ENCODE measurements around the gene DAB1. TPM values are rescaled to one million over a fixed set of nuclear protein-coding genes. Genes with fewer than 3 reads are reported as not detected.

DAB1 gene
- total RNA-seq, 1 donor, result under 0.01 TPM

GRCh38 chr1:57281324-57281723 is 142.5 kb downstream of the DAB1 start:
- DNase-seq (ENCODE audit: low read depth in 2 of 3, low spot score in 2 of 3), result no peak

- no peak for DNase-seq (ENCODE audit: low read depth in 2 of 3, low spot score in 2 of 3)
Measured at GRCh38 chr1:57279909-57280666, 143.8 kb downstream of the DAB1 start.

- DNase-seq (ENCODE audit: low read depth in 2 of 3, low spot score in 2 of 3), result no peak
Measured at GRCh38 chr1:57278558-57278957, 145.3 kb downstream of the DAB1 start.

- no peak for DNase-seq (ENCODE audit: low read depth in 2 of 3, low spot score in 2 of 3)
Measured at GRCh38 chr1:57277681-57278080, 146.2 kb downstream of the DAB1 start.

GRCh38 chr1:57276918-57277317 is 146.9 kb downstream of the DAB1 start:
- no peak for DNase-seq (ENCODE audit: low read depth in 2 of 3, low spot score in 2 of 3)

GRCh38 chr1:57272601-57273000 is 151.3 kb downstream of the DAB1 start:
- no peak for DNase-seq (ENCODE audit: low read depth in 2 of 3, low spot score in 2 of 3)

GRCh38 chr1:57272150-57272549 is 151.7 kb downstream of the DAB1 start:
- DNase-seq (ENCODE audit: low read depth in 2 of 3, low spot score in 2 of 3), result no peak

GRCh38 chr1:57270927-57271698 is 152.7 kb downstream of the DAB1 start:
- no peak for DNase-seq (ENCODE audit: low read depth in 2 of 3, low spot score in 2 of 3)

GRCh38 chr1:57269630-57270225 is 154.1 kb downstream of the DAB1 start:
- DNase-seq (ENCODE audit: low read depth in 2 of 3, low spot score in 2 of 3), result no peak

- DNase-seq (ENCODE audit: low read depth in 2 of 3, low spot score in 2 of 3), result no peak
Measured at GRCh38 chr1:57265104-57265503, 158.8 kb downstream of the DAB1 start.

GRCh38 chr1:57262472-57262871 is 161.4 kb downstream of the DAB1 start:
- DNase-seq (ENCODE audit: low read depth in 2 of 3, low spot score in 2 of 3), result no peak

GRCh38 chr1:57258557-57259325 is 165.1 kb downstream of the DAB1 start:
- DNase-seq (ENCODE audit: low read depth in 2 of 3, low spot score in 2 of 3), result no peak

GRCh38 chr1:57255945-57256344 is 167.9 kb downstream of the DAB1 start:
- DNase-seq (ENCODE audit: low read depth in 2 of 3, low spot score in 2 of 3), result no peak

- DNase-seq (ENCODE audit: low read depth in 2 of 3, low spot score in 2 of 3), result no peak
Measured at GRCh38 chr1:57254022-57254421, 169.8 kb downstream of the DAB1 start.

- DNase-seq (ENCODE audit: low read depth in 2 of 3, low spot score in 2 of 3), result no peak
Measured at GRCh38 chr1:57252597-57253294, 171.1 kb downstream of the DAB1 start.

GRCh38 chr1:57250021-57250420 is 173.8 kb downstream of the DAB1 start:
- no peak for DNase-seq (ENCODE audit: low read depth in 2 of 3, low spot score in 2 of 3)

GRCh38 chr1:57249511-57249910 is 174.3 kb downstream of the DAB1 start:
- DNase-seq (ENCODE audit: low read depth in 2 of 3, low spot score in 2 of 3), result no peak

GRCh38 chr1:57248830-57249229 is 175.0 kb downstream of the DAB1 start:
- DNase-seq (ENCODE audit: low read depth in 2 of 3, low spot score in 2 of 3), result no peak

- no peak for DNase-seq (ENCODE audit: low read depth in 2 of 3, low spot score in 2 of 3)
Measured at GRCh38 chr1:57238233-57238781, 185.6 kb downstream of the DAB1 start.

Measured in hematopoietic multipotent progenitor cell (in vitro differentiated cells).